Measurements from ENCODE around the gene AHSA1. TPM values are rescaled to one million over a fixed set of nuclear protein-coding genes. Genes with fewer than 3 reads are reported as not detected.

The AHSA1 gene
- total and polyA plus RNA-seq, 2 experiments from 2014 or later: 126 to 127 TPM

- TF ChIP-seq EZH2 (IDR thresholded peaks at IDR 0.05; ENCODE audit: borderline replicate concordance) (no peak), EZH2phosphoT487 (IDR thresholded peaks at IDR 0.05; ENCODE audit: low read depth, severe bottlenecking, unreplicated experiment) (no peak)
- TF ChIP-seq, protein P1, sequence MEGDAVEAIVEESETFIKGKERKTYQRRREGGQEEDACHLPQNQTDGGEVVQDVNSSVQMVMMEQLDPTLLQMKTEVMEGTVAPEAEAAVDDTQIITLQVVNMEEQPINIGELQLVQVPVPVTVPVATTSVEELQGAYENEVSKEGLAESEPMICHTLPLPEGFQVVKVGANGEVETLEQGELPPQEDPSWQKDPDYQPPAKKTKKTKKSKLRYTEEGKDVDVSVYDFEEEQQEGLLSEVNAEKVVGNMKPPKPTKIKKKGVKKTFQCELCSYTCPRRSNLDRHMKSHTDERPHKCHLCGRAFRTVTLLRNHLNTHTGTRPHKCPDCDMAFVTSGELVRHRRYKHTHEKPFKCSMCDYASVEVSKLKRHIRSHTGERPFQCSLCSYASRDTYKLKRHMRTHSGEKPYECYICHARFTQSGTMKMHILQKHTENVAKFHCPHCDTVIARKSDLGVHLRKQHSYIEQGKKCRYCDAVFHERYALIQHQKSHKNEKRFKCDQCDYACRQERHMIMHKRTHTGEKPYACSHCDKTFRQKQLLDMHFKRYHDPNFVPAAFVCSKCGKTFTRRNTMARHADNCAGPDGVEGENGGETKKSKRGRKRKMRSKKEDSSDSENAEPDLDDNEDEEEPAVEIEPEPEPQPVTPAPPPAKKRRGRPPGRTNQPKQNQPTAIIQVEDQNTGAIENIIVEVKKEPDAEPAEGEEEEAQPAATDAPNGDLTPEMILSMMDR (IDR thresholded peaks at IDR 0.05; ENCODE audit: poor library complexity): no peak
- WGBS (ENCODE audit: low lambda C conversion rate, missing lambda C conversion rate): 78% methylated on average over 5 of the region's 5 CpGs
- no peaks in the 10 kb centered on the region for H3K36me3 ChIP-seq (replicated peaks; ENCODE audit: insufficient read depth, low read depth)
These were observed 16.0 kb downstream of the AHSA1 start for GRCh38 chr14:77473921-77474320.

GRCh38 chr14:77474479-77475177, 16.7 kb downstream of the AHSA1 start:
- H2AFZ ChIP-seq: no peak overlapping the region
- H3K27me3 ChIP-seq: no peaks in the 10 kb centered on the region
- H3K4me3 ChIP-seq: no peak overlapping the region
- no peaks in the 10 kb centered on the region for H3K36me3 ChIP-seq (replicated peaks; ENCODE audit: insufficient read depth, low read depth)
- TF ChIP-seq, protein P1 (IDR thresholded peaks at IDR 0.05; ENCODE audit: poor library complexity): no peak
- no peak for TF ChIP-seq EZH2 (IDR thresholded peaks at IDR 0.05; ENCODE audit: borderline replicate concordance)
- TF ChIP-seq EZH2phosphoT487 (IDR thresholded peaks at IDR 0.05; ENCODE audit: low read depth, severe bottlenecking, unreplicated experiment): no peak
- no peaks in the 10 kb centered on the region for H4K20me1 ChIP-seq (ENCODE audit: insufficient read depth, poor library complexity, severe bottlenecking)
- no peaks in the 10 kb centered on the region for H3K9me2 ChIP-seq (replicated peaks; ENCODE audit: insufficient read depth)
- DNase-seq (ENCODE audit: low spot score): no peak
- H3K27ac ChIP-seq: no peak overlapping the region
- H3K9me3 ChIP-seq (ENCODE audit: low read depth): no peaks in the 10 kb centered on the region
- 85% methylated on average over 9 of the region's 9 CpGs for WGBS (ENCODE audit: low lambda C conversion rate, missing lambda C conversion rate)
- no peaks in the 10 kb centered on the region for H3K79me2 ChIP-seq
- no peaks in the 10 kb centered on the region for H3K4me1 ChIP-seq (ENCODE audit: insufficient read depth)
- H3K4me2 ChIP-seq: no peak overlapping the region

More at GRCh38 chr14:77473921-77474320, 16.0 kb downstream of the AHSA1 start:
- no peaks in the 10 kb centered on the region for H3K4me1 ChIP-seq (ENCODE audit: insufficient read depth)
- H4K20me1 ChIP-seq (ENCODE audit: insufficient read depth, poor library complexity, severe bottlenecking): no peaks in the 10 kb centered on the region
- no peak overlapping the region for H3K27ac ChIP-seq
- H3K27me3 ChIP-seq: no peaks in the 10 kb centered on the region
- no peak for DNase-seq (ENCODE audit: low spot score)
- H2AFZ ChIP-seq: no peak overlapping the region
- no peak overlapping the region for H3K4me2 ChIP-seq
- no peaks in the 10 kb centered on the region for H3K79me2 ChIP-seq
- no peaks in the 10 kb centered on the region for H3K9me2 ChIP-seq (replicated peaks; ENCODE audit: insufficient read depth)
- H3K9me3 ChIP-seq (ENCODE audit: low read depth): no peaks in the 10 kb centered on the region
- no peak overlapping the region for H3K4me3 ChIP-seq

DNA sequence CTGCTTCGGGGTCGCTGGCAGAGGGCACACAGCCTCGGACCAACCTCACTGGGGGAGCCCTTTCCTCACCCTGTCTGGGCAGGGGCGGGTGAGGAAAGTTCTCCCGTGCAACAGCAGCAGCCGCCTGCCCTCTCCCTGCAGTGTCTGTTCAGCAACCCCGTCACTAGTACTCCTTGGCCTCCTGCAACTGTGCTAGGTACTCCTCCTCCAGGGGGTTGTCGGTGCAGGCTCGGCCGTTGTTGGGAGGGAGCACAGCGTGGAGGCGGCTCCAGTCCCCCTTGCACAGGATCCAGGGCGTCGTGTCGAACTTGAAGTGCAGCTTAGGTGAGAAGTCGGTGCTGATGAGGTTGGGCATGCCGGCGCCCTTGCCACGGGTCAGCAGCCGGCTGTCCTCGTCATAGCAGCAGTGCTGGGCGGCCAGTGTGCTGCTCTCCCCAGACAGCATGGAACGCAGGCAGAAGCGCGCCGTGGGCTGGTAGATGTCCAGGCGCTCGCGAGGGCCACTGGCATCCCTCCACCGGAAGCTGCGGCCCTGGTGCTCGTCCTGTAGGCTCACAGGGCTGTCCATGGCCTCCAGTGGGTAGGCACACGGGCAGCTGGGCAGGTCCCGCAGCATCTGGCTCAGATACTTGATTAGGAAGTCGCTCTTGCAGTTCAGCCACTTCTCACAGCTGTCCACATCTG, 17.7 kb downstream of the AHSA1 start:
- Histone ChIP-seq H3K4me2 (no peak overlapping the region), H3K27ac (no peak overlapping the region), H3K27me3 (no peaks in the 10 kb centered on the region), H3K4me3 (no peak overlapping the region), H3K9me2 (replicated peaks; ENCODE audit: insufficient read depth) (no peaks in the 10 kb centered on the region), H3K36me3 (replicated peaks; ENCODE audit: insufficient read depth, low read depth) (no peaks in the 10 kb centered on the region), H3K9me3 (ENCODE audit: low read depth) (no peaks in the 10 kb centered on the region), H2AFZ (no peak overlapping the region), H3K4me1 (ENCODE audit: insufficient read depth) (no peaks in the 10 kb centered on the region), H4K20me1 (ENCODE audit: insufficient read depth, poor library complexity, severe bottlenecking) (no peaks in the 10 kb centered on the region), H3K79me2 (no peaks in the 10 kb centered on the region)
- 93% methylated on average over 35 of the region's 35 CpGs for WGBS (ENCODE audit: low lambda C conversion rate, missing lambda C conversion rate)
- TF ChIP-seq EZH2 (IDR thresholded peaks at IDR 0.05; ENCODE audit: borderline replicate concordance): no peak
- TF ChIP-seq, protein P1 (IDR thresholded peaks at IDR 0.05; ENCODE audit: poor library complexity): no peak
- no peak for TF ChIP-seq EZH2phosphoT487 (IDR thresholded peaks at IDR 0.05; ENCODE audit: low read depth, severe bottlenecking, unreplicated experiment)
- no peak for DNase-seq (ENCODE audit: low spot score)
